Measurements from ENCODE around the gene RASAL1.

The RASAL1 gene

GRCh38 chr12:113095405-113095804 lies 40.2 kb downstream of the RASAL1 start:
- DNase-seq (ENCODE audit: low read depth) = no peak

- DNase-seq (ENCODE audit: low read depth) = no peak
These were observed 40.8 kb downstream of the RASAL1 start for GRCh38 chr12:113094738-113095137.

GRCh38 chr12:113093409-113094101 lies 42.0 kb downstream of the RASAL1 start:
- DNase-seq (ENCODE audit: low read depth) = no peak

DNA sequence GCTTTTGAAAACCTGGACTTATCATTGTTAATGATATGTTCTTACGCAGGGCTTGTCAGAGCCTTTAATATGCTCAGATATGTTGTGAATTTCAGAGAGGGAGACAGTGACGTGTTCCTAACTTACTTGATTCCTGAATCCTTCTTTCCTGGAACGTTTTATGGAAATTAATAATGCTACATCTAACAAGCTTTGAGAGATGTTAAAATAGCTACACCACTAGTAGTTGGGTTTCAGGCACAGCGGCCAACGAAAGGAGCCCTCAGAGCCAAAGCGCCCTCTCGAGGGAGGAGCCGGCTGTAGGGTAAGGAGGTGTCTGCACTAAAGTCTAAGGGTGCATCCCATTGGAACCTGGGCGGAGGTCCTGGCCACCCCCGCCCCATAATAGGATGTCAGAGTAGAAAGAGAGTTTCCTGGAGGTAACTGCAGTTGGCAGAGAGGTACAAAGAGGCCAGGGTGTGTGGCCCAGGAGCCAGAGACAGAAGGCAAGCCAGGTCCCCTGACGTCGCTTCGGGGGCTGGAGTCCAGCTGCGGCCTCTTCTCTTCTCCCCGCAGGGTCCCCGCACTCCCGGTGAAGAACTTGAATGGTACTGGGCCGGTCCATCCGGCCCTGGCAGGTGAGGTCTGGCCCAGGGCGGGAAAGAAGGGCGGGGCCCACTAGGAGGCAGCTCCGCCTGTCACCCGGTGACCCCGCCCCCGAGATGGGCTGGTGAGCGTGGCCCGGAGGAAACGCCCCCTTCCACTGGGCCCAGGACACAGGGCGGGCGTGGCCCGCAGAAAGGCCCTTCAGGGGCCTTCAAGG lies 42.8 kb downstream of the RASAL1 start:
- no peak for DNase-seq (ENCODE audit: low read depth)

DNA sequence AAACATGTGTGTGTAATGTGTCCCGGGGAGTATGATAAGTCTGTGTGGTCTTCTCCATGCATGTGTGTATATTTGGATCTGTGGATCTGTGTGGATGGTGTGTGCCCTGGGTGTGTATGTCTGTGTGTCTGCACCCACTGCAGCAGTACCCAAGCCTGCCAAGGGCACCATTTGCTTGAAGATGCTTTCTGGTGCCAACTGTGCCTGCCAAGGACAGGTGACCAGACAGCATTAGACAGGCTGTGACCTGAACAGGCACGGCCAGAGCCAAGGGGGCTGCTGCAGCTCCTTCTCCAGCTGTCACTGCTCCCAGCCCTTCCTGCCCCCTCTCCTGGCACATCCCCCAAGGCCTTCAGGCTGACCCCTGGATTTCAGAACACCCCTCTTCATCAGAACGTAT lies 44.1 kb downstream of the RASAL1 start:
- no peak for DNase-seq (ENCODE audit: low read depth)

DNA sequence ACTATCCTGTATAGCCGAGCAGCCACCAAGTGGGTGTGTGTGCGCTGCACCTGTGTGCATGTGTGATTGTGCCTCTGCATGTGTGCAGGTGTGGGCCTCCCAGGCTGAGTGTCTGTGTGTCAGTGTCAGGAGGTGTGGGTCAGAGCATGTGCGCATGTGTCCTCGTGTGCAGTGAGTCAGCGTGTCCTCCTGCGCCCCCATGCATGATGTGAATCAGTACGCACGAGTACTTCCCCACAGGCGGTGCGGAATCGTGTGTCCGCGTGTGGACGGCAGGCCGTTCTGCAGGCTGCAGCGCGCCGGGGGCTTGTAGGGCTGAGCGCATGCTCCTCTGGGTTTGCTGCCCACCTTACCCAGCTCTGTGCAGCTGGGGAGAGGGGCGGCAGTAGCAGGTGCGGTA lies 44.8 kb downstream of the RASAL1 start:
- DNase-seq (ENCODE audit: low read depth) = no peak

GRCh38 chr12:113089839-113090238 lies 45.7 kb downstream of the RASAL1 start:
- DNase-seq (ENCODE audit: low read depth) = no peak

DNA sequence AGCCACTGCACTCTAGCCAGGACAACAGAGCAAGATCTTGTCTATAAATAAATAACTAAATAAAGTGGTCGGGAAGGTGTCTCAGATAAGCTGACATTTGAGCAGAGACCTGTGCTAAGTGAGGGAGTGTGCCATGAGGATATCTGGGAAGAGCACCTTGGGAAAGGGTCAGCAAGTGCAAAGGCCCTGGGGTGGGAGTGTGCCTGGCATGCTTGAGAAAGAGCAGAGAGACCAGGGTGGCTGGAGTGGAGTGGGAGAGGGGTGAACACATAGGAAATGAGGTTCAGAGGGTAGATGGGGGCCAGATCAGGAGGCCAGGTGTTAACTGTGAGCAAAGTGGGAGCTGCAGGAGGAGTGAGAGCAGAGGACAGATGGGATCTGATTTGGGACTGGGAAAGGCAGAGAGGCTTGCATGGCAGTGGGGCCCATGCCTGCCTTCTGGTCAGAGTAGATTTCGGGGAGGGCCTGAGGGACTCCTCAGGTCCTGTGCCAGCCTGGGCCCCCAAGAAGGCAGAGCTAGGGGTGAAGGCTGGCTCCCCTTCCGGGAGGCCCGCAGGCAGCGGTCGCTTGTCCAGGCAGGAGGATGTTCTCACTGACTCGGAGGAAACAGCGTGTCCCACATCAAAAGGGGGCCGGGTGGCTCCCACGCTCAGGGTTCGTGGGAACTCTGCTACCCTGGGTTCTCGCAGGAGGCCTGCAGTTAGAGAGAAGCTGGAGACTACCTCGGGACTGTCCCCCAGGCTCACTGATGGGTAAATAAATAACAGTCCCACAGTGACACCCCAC lies 46.4 kb downstream of the RASAL1 start:
- no peak for DNase-seq (ENCODE audit: low read depth)

GRCh38 chr12:113088037-113088436 lies 47.5 kb downstream of the RASAL1 start:
- no peak for DNase-seq (ENCODE audit: low read depth)

DNA sequence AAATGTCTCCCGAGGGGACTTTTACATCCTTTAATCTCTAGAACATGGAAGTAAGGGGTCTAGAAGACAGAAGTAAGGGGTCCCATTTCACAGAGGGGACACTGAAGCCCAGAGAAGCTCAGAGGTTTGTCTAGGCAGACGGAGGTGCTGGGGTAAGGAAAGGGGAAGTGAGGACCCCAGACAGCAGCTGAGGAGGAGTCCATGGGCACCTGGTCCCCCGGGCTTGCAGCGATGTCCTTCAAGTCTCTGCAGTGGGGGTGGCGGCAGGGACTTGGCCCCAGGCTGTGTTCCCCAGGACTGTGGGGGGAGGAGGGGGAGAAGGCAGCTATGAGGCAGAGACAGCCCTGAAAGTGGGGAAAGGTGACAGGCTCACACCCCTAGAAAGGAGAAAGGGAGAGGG lies 48.4 kb downstream of the RASAL1 start:
- DNase-seq (ENCODE audit: low read depth) = no peak

- no peak for DNase-seq (ENCODE audit: low read depth)
These were observed 49.1 kb downstream of the RASAL1 start for GRCh38 chr12:113086249-113087164.

- no peak for DNase-seq (ENCODE audit: low read depth)
These were observed 51.6 kb downstream of the RASAL1 start for GRCh38 chr12:113083863-113084435.

GRCh38 chr12:113082486-113083148 lies 52.9 kb downstream of the RASAL1 start:
- no peak for DNase-seq (ENCODE audit: low read depth)

GRCh38 chr12:113081873-113082272 lies 53.7 kb downstream of the RASAL1 start:
- DNase-seq (ENCODE audit: low read depth) = no peak

- no peak for DNase-seq (ENCODE audit: low read depth)
These were observed 57.7 kb downstream of the RASAL1 start for GRCh38 chr12:113077859-113078255.

DNA sequence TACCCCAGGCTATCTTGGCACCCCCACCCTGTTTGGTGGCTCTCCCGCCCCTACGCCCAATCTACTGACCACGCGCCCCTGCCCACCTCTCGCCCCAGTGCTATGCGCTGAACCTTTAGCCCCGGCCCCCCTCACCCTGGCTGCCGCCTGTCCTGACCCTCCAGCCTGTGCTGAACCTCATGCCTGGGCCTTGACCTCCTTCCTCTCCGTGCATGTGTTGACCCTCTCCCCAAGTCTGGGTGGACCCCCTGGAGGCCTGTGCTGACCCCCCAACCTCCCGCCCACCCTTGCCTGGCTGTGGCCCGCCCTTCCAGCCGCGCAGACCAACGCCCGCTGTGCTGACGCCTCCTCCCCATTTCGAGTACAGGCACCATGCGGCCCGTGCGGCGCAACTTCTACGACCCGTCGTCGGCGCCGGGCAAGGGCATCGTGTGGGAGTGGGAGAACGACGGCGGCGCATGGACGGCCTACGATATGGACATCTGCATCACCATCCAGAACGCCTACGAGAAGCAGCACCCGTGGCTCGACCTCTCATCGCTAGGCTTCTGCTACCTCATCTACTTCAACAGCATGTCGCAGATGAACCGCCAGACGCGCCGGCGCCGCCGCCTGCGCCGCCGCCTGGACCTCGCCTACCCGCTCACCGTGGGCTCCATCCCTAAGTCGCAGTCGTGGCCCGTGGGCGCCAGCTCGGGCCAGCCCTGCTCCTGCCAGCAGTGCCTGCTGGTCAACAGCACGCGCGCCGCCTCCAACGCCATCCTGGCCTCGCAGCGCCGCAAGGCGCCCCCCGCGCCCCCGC lies 58.3 kb downstream of the RASAL1 start:
- DNase-seq (ENCODE audit: low read depth) = no peak

- no peak for DNase-seq (ENCODE audit: low read depth)
These were observed 60.4 kb downstream of the RASAL1 start for GRCh38 chr12:113075137-113075683.

DNA sequence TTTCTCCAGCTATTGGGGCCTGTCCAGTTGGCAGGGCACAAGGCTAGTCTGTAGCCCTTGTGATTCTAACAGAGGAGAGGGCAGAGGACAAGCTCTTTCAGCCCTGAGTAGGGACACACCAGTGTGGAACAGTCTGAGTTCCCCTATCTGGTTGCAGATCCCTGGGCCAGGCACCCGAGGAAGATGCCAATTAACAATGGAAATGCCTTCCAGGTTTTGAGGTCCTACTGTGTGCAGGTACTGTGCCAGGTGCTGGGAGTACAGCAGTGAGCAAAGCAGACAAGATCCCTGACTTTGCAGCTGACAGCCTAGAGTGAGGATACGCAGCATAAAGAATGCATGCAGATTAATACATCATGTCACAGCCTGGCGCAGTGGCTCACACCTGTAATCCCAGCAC lies 62.0 kb downstream of the RASAL1 start:
- DNase-seq (ENCODE audit: low read depth) = no peak

DNA sequence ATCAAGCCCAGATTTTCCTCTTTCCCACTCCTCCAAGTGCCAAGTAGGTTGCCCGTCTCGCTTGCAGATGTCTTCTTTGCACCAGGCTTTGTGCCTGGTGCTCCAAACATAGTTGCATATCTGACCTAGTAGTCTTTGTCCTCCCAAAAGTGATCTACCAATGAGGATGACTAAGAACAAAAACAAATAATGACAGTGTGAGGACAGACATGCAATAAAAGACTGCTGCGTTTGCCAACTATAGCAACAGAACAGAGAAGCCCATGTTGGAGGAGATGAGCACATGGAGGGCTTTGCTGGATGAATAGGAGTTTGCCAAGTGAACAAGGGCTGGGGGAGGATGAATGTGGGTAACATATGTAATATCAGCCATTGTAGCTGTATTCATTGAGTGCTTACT lies 63.4 kb downstream of the RASAL1 start:
- DNase-seq (ENCODE audit: low read depth) = no peak
